HG03342 (cell line): ENCODE results near the gene ARFGEF2.
"Not testable (repeated sequence)": the region's sequence is repeated elsewhere in the genome, so short reads cannot be mapped to it uniquely, and the experiment has no call there.

Source experiments
- ATAC-seq: cut with Tn5 transposase; IDR thresholded peaks from one replicate; pipeline ENCODE4 v1.9.1; 2021; ENCODE audit warnings: mild to moderate bottlenecking, moderate library complexity; ENCODE audit not compliant: unreplicated experiment

Gene ARFGEF2

DNA sequence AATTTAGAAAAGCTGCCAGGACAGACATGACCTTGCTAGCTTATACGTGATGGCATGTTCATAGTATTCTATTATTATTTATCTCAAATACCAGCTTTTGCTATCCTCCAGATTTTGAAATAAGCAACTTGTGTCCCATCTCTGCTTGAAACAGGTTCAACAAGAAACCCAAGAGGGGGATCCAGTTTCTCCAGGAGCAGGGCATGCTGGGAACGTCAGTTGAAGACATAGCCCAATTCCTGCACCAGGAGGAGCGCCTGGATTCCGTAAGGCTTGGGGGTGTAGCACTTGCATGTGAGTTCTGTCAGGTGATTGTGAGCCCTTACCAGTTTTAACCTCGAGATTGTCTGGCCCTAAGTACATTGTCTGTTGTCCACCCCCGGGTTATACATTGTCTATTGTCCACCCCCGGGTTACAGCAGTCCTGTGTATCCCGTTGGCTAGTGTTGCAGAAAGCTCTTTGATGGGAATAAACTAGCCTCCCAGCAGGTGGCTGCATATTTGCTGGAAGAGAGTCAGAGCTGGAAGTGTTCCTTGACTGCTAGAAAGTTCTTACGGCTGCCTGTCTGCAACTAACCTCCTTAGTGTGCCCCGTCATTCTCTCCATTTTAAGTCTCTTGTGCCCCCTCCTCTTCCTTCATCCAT is 63.2 kb downstream of the ARFGEF2 start:
- no peak for ATAC-seq

DNA sequence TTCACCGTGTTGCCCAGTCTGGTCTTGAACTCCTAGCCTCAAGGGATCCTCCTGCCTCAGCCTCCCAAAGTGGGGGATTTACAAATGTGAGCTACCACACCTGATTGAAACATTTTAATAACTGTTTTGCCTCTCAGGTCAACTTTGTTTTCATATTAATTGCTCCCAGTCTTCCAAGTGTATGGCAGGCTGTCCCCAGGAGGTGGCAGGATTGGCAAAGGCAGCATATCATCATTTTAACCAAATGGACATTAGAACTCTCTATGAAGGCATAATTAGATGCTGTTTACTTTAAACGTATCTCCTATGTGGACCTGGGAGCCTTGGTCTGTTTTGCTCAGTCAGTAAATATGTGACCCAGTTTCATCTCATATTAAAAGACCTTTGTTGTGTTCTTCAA is 65.4 kb downstream of the ARFGEF2 start:
- no peak for ATAC-seq

DNA sequence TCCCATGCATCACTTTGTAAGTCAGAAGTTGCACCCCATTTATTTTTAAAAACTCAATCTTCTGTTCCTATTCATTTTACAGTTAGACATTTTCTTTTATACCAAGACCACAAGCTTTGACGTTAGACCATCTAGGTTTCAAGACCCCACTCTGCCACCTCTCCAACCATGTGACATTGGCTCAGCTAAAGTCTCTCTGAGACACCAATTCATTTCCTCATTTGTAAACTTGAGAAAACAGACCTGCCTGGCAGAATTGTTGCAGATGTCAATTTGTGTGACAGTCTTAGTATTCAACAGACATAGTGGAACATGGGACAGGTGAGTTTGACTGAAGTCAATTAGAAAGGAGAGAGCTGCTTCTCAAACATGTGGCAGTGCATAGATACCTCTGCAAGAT is 69.0 kb downstream of the ARFGEF2 start:
- no peak for ATAC-seq

DNA sequence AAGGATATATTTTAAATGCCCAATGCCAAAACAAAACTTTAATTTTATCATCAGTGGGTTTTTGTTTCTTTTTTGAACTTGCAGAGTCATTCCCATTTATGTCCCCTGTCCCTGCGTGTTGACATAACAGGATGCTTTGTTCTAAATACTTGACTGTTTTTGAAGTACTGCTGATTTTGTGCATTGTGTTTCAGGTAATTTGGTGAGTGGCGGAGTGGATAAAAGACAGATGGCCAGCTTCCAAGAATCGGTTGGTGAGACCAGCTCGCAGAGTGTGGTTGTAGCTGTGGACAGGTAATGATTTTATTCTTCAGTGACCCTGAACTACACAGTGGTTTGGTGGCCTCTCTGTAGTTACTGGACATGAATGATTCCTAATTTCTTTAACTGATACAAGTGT is 74.1 kb downstream of the ARFGEF2 start:
- ATAC-seq: no peak

DNA sequence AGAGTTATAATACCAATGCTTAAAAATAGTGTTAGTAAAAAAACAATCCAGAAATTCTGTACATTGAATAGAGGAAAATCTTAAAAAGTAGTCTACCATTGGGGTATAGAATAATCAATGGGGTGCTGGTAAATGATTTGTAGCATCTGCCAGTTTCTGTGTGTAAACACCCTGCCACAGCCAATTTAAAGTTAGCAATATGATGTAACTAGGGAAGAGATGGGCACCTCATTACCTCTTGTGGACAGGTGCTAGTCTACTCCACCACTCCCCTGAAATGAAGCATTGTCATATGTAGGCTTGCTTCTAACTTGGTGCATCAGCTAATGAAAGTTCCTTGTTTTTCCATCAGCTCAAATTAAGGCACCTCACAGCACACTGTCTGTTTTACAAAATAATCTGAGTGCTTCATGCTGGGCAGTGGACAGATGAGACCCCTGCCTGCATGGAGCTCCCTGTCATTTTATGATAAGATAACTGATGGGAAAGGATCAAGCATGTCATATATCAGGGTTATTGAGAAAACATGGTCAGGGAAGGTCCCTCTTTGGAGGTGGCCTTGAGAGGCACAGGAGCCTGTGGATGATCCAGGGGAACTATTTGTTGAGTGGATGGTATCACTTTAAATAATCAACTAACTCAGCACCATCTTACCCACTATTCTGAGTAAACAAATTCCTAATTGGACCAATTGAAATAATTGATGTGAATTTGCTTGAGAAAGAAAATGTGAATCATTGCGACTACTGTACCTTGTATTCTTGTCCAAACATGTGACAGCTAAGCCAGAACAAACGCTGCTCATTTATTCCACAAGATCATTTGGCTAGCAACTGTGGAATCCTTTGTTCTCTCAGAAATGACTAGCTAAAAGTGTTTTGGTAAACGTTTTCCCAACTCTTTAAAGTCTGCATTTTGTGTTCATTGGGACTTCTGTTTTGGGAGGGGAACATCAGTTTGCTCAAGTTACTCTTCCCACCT is 78.7 kb downstream of the ARFGEF2 start:
- no peak for ATAC-seq

DNA sequence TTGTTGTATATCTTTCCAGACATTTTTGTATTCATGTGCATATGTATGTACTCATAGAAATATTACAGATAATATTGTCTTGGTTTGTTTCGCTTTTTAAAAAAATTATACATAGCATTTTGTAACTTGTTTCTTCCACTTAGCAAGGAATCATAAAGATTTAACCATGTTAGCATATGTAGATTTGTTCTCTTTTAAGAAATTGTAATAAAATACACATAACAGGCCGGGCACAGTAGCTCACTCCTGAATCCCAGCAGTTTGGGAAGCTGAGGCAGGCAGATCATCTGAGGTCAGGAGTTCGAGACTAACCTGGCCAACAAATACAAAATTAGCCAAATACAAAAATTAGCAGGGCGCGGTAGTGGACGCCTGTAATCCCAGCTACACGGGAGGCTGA is 80.2 kb downstream of the ARFGEF2 start:
- ATAC-seq: no peak

DNA sequence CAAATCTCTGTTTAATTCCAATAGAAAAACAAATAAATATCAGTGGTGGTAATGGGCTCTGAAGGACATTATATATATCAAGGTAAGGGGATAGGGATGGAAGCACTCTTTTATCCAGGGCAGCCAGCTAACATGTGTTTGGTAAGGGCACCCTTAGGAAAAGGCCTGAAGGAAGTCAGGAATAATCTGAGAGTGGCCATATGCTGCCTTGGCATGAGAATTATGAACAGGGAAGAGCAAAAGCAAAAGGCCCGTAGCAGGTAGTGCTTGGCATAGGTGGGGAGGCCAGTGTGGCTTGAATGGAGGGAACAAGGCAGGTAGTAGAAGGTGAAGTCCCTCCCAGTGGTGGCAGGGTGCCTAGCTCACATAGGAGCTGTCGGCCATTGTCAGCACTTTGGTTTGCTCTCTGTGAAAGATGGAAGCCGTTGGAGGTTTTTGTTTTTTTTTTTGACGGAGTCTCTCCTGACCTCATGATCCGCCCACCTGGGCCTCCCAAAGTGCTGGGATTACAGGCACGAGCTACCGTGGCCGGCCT is 85.0 kb downstream of the ARFGEF2 start:
- ATAC-seq: no peak

DNA sequence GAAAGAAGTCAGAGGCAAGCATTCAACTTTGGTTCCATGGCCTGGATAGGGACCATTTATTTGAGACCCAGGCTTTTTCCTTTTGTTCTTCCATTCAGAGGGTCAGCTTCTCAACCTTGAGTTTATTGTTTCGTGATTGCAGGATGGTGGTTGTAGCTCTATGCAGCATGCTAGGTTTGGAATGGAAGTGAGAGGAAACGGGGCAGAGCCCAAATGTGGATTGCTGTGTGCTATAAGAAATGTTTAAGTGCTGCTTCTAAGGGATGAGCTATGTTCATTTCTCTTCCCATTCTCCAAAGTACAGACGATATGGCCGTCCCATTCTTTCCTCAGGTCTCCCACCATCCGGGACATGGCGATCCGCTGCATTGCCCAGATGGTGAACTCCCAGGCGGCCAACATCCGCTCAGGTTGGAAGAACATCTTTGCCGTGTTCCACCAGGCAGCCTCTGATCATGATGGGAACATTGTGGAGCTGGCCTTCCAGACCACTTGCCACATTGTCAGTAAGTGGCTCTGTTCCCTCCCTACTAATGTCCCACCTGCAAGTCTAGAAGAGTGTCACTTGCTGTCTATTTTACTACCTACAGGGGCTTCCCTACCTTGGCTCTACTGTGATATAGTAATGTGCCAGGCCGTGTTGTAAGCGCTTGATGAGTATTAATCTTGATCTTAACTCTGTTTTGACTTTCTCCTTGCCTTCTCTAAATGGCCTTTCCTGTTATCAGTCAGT is 88.6 kb downstream of the ARFGEF2 start:
- ATAC-seq: no peak

DNA sequence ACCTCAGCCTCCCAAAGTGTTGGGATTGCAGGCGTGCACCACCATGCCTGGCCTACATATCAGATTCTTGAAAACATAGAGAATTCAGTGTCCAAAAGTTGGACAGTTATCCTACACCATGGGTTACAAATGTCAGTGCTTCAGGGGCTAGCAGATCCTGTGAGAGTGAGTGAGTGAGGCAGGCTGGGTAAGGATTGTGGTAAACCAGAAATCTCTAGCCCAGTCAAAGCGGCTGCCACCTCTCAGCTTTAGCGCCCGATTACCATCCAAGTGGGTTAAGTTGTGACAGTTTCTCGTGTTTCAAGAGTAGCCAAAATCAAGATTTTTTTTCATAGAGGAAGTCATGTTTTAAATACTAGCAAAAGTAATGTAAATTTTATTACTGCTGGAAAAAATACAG is 102.7 kb downstream of the ARFGEF2 start:
- ATAC-seq: no peak

DNA sequence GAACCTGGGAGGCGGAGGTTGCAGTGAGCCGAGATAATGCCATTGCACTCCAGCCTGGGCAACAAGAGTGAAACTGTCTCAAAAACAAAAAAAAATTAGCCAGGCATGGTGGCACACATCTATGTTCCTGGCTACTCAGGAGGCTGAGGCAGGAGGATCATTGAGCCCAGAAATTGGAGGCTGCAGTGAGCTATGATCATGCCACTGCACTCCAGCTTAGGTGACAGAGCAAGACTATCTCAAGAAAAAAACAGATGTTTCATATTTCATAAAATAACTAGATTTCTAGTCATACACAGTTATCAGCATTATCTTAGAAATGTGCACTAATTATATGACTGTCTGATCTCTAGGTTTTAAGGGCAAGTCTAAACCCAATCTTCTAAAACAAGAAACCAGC is 106.7 kb downstream of the ARFGEF2 start:
- not testable (repeated sequence) for ATAC-seq

DNA sequence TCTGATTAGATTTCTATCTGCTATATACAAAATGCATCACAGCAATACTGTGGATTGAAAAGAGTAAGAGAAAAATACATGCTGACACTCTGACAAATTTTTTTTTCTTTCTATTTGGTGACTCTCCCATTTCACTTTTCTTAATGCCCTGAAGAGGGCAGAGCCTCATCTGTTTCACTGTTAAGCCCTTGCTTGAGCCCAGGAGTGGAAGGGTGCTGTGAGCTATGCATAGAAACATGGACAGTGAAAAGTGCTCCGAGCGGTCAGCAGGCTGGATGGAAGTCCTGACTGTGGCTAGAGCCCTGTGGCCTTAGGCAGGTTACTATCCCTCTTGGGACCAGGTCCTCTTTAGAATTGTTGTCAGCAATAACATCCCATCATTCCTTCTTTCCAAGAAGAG is 107.2 kb downstream of the ARFGEF2 start:
- no peak for ATAC-seq

DNA sequence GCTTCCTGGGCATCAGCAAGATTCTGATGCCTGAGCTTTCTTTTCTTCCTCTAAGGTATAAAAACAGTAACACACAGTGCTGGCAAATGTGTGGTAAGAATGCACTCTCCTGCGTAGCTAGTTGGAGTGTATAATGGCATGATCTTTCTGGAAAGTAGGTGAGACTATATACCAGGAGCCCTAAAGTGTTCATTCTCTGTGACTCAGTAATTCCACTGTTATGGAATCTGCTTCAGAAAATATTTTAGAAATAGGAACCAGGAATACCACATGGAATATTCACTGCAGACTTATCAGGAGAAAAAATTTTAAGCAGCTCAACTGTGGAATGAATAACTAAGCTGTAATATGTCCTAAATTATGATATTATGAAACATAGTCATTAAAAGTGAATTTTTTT is 107.7 kb downstream of the ARFGEF2 start:
- ATAC-seq: no peak

DNA sequence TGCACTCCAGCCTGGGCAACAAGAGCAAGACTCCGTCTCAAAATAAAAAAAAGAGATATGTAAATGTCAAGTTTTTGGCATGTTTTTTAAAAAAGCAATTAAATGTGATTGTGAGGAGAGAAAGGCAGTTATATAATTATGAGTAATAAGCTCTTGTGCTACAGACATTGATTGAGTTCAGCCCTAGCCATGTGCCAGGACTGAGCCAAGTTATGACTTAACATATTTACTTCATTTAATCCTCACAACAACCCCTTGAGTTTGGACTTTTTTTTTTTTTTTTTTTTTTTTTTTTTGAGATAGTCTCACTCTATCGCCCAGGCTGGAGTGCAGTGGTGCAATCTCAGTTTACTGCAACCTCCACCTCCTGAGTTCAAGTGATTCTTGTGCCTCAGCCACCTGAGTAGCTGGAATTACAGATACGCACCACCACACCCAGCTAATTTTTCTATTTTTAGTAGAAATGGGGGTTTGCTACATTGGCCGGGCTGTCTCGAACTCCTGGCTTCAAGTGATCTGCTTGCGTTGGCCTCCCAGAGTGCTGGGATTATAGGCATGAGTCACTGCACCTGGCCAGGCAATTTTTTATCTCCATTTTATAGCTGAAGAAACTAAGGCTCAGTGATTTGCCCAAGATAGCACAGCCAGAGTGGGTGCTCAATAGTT is 109.6 kb downstream of the ARFGEF2 start:
- no peak for ATAC-seq

DNA sequence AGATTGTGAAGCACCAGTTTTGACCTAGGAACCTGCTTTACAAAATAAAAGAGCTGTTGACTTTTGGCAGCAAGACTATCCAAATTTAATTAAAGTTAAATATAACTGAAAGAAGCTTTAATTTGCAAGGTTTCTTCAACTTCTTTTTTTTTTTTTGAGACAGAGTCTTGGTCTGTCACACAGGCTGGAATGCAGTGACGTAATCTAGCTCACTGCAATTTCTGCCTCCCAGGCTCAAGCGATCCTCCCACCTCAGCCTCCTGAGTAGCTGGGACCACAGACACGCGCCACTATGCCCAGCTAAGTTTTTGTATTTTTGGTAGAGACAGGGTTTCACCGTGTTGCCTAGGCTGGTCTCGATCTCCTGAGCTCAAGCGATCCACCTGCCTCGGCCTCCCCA is 110.9 kb downstream of the ARFGEF2 start:
- no peak for ATAC-seq

DNA sequence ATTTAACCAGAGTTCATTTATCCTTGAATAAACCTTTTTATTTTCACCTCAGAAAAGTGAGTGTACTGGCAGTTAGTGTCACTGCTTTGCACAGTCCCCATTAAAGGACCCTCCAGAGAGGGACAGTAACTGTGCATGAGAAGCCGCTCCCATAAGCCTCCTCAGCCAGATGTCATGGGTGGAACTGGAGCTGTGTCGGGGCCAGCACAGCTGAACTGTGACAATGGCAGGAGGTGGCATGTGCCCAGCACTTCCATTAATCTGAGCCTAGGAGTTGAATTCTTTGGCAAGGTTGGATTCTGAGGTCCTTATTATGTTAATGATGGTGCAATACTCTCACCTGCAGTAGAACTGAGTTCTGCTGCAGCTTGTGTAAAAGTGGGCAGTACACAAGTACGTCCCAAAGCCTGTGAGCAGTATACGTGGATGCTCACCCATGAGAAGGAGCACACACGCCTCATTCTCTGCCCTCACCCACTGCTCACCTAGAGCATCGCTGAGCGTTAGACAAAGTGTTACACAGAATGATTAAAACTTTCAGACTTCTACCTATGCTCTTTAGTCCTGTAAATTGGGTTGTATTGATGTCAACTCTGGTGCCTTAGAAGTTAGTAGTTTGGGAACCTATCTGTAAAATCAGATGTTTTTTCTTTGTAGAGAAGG is 112.7 kb downstream of the ARFGEF2 start:
- no peak for ATAC-seq

DNA sequence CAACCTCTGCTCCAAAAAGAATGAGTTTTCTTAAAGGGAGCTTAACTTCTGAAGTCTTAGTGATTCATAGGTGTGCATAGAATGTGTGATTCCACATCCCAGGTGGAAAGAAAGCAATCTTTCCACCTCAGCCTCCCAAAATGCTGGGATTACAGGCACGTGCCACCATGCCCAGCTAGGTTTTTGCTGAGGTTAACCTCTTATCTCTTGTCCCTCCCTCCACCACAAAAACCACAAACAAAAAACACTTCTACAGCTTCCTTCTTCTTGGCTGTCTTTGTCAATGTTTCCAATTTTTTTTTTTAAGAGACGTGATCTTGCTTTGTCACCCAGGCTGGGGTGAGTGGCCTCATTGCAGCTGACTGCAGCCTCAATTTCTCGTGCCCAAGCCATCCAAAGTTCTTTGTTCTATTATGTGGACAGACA is 116.5 kb downstream of the ARFGEF2 start:
- no peak for ATAC-seq

DNA sequence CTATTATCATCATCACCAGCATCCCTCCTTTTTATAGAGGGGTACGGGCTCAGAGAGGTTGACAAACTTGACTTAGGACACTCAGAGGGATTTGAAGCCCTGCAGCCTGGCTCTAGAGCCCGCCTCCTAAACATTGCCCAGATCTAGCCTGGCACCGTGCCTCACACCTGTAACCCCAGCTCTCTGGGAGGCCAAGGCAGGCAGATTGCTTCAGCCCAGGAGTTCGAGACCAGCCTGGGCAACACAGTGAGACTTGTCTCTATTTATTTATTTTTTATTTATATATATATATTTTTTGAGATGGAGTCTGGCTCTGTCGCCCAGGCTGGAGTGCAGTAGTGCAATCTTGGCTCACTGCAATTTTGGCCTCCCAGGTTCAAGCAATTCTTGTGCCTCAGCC is 118.3 kb downstream of the ARFGEF2 start:
- no peak for ATAC-seq

DNA sequence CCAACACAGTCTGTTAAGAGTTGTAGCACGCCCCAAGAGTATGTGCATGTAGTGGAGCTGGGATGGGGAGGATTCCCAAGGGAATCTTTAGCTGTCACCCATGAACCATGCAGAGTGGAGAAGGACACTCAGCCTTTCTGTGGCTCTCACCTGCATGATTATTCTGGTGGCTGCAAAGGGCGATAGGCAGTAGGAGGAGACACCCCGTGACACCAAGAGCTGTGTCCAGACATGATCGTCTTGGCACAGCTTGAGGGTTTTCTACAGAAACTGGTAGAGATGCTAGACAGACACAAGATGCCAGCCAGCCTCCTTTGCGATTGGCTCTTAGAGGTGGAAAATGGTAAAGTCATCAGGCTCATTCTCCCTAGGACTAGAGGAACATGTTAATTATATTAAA is 121.5 kb downstream of the ARFGEF2 start:
- no peak for ATAC-seq

DNA sequence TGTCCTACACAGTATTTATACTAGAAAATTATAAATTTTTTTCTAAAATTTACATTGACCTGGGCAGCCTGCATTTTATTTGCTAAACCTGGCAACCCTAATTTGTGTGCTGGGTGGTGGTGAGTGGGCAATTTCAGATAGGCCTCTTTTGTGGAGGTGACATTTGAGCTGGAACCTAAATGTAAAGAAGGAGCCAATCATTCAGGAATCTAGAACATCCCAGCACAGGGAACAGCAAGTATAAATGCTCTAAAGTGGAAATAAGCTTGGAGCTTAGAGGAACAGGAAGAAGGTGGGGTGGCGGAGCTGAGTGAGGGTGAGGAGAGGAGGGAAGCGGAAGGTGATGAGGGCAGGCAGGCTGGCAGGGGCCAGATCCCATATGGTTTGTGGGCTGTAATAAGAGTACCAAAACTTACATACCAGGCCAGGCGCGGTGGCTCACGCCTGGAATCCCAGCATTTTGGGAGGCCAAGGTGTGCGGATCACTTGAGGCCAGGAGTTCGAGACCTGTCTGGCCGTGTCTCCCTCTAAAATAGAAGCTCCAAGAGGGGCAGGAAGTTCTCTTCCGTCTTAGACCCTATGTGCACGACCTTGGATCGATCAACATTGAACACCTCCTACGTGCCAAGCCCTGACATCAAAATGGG is 124.1 kb downstream of the ARFGEF2 start:
- peak; percentile 15 for ATAC-seq
